Measurements from ENCODE around the gene PPRC1.

DNA sequence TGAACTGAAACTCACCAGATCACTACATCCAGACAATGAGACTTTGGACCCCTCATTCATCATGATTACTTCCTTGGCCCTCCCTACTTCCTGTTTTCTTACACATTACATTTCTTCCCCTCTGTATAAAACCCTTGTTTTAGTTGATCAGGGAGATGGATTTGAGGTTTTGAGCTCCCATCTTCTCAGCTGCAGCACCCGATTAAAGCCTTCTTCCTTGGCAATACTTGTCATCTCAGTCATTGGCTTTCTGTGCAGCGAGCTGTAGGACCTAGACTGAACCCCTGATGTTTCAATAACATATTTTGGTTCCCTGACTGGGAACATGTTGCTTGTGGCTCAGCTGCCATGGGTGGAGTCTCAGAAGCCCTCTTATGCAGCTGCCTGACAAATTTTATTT lies 52.4 kb downstream of the PPRC1 start:
- TF ChIP-seq CTCF (IDR thresholded peaks at IDR 0.05) (no peak), POLR2A (IDR thresholded peaks at IDR 0.05) (no peak)
